Adrenal gland (tissue), 12 donors: ENCODE results near the gene MYD88. TPM values are rescaled to one million over a fixed set of nuclear protein-coding genes. Genes with fewer than 3 reads are reported as not detected.

ENCODE experiments used
- DNase-seq, 7 donors: peaks; one replicate each; pipeline ENCODE4 v3.0.0-alpha.2; 2019 to 2020
- H3K27ac ChIP-seq, 5 donors: fragments of 200-600 bp; sonication (generic) in 4 of 5; 1 replicate in 3 of 5; 2 replicates in 2 of 5; pipeline versions ENCODE4 v1.5.1 to v1.8.0; 2016 to 2020; ENCODE audit warnings: mild to moderate bottlenecking in 1 of 5
- H3K27me3 ChIP-seq: fragments of 200-600 bp; 2 replicates; pipeline ENCODE4 v1.8.0; 2021
- H3K36me3 ChIP-seq, 2 donors: fragments of 200-600 bp; replicated peaks in 1 of 2; 1 replicate in 1 of 2; 2 replicates in 1 of 2; pipeline versions ENCODE4 v1.5.1 to v1.8.0; 2018 to 2022
- H3K4me1 ChIP-seq, 2 donors: fragments of 200-600 bp; replicated peaks in 1 of 2; 1 replicate in 1 of 2; 2 replicates in 1 of 2; pipeline versions ENCODE4 v1.5.1 to v1.8.0; 2018 to 2021
- H3K4me3 ChIP-seq, 4 donors: fragments of 200-600 bp; sonication (generic) in 3 of 4; one replicate each; pipeline ENCODE4 v1.5.1; 2016 to 2018
- H3K9me3 ChIP-seq, 3 donors: fragments of 200-600 bp; sonication (generic) in 1 of 3; replicated peaks in 1 of 3; 1 replicate in 2 of 3; 2 replicates in 1 of 3; pipeline versions ENCODE4 v1.5.1 to v1.8.0; 2016 to 2021
- POLR2A ChIP-seq, 2 donors: fragments of 450-650 bp; IDR thresholded peaks; one replicate each; pipeline ENCODE4 v1.6.1; 2017; ENCODE audit warnings: antibody characterized with exemption in 2 of 2, mild to moderate bottlenecking in 2 of 2, moderate library complexity in 1 of 2
- WGBS, 4 donors: extraction: QIAGEN DNeasy Blood & Tissue Kit in 2 of 4; methylation state at CpG; one replicate each; pipeline versions ENCODE4 v1.1.5 to v1.1.7; 2013 to 2017; 5-methylcytosine and 5-hydroxymethylcytosine counted together
- intact Hi-C, 2 donors: fragments of 100-400 bp; cut with DNase I; formaldehyde crosslinking; loops; one replicate each; pipeline versions ENCODE4 v1.14.1 to v1.15.0; 2022 to 2023
- polyA plus RNA-seq, 3 donors: library from polyadenylated mRNA; stranded (reverse); fragments of 200-250 nt in 2 of 3; fragments of 350-450 nt in 1 of 3; fragmentation: Illumina TruSeq in 1 of 3; extraction: RNeasy Lipid Tissue Mini Kit (QIAGEN cat#74804) in 1 of 3; gene quantifications; one replicate each; pipeline ENCODE4 v1.2.3, GENCODE V29; 2013 to 2014
- small RNA-seq, 2 donors: library from RNA; depleted of rRNA; stranded (forward); fragments of <200 nt; gene quantifications; one replicate each; pipeline ENCODE3, GENCODE V24; 2016
- total RNA-seq, 9 donors: library from RNA; depleted of rRNA in 4 of 9; stranded (reverse); fragments of >200 nt in 4 of 9; fragments of 120-200 nt in 1 of 9; fragmentation: NEBNext Ultra II Directional in 1 of 9; extraction: Animal tissue kit (Norgen Biotek cat#: 25700) in 1 of 9; gene quantifications; one replicate each; pipeline versions ENCODE4 v1.1.0 to v1.2.4, GENCODE V29; 2013 to 2023
- TF ChIP-seq, protein P1 (sequence below), 6 experiments: fragments of 450-650 bp in 4 of 6; fragments of 200-600 bp in 2 of 6; sonication (generic) in 1 of 6; IDR thresholded peaks; 1 replicate in 5 of 6; 2 replicates in 1 of 6; pipeline versions ENCODE4 v1.5.1 to v1.8.0; 2016 to 2021; ENCODE audit warnings: antibody characterized with exemption in 6 of 6, mild to moderate bottlenecking in 2 of 6, moderate library complexity in 1 of 6
- donor health status: healthy with polysubstance abuse.
- donor health status: Bipolar disorder and iron deficiency.
- donor health status: DM: yes; HTN: yes; CAD: no.
- donor health status: DM: no; HTN: no; CAD: no.
- donor health status: DM: no; HTN: no; CAD: no.
- donor health status: DM: yes; HTN: yes; CAD: no.

MYD88 gene
- total and polyA plus RNA-seq, 12 donors, result 3.8 to 46.6 (median 34.7) TPM

GRCh38 chr3:38177181-38177580 is 38.7 kb downstream of the MYD88 start:
- WGBS, 4 donors, result 50 to 63% (median 57%) methylated on average over 2 of the region's 2 CpGs
- no peak for TF ChIP-seq POLR2A (IDR thresholded peaks at IDR 0.05)
- TF ChIP-seq, protein P1, sequence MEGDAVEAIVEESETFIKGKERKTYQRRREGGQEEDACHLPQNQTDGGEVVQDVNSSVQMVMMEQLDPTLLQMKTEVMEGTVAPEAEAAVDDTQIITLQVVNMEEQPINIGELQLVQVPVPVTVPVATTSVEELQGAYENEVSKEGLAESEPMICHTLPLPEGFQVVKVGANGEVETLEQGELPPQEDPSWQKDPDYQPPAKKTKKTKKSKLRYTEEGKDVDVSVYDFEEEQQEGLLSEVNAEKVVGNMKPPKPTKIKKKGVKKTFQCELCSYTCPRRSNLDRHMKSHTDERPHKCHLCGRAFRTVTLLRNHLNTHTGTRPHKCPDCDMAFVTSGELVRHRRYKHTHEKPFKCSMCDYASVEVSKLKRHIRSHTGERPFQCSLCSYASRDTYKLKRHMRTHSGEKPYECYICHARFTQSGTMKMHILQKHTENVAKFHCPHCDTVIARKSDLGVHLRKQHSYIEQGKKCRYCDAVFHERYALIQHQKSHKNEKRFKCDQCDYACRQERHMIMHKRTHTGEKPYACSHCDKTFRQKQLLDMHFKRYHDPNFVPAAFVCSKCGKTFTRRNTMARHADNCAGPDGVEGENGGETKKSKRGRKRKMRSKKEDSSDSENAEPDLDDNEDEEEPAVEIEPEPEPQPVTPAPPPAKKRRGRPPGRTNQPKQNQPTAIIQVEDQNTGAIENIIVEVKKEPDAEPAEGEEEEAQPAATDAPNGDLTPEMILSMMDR (IDR thresholded peaks at IDR 0.05), result no peak
- intact Hi-C loops, result no loop called here

DNA sequence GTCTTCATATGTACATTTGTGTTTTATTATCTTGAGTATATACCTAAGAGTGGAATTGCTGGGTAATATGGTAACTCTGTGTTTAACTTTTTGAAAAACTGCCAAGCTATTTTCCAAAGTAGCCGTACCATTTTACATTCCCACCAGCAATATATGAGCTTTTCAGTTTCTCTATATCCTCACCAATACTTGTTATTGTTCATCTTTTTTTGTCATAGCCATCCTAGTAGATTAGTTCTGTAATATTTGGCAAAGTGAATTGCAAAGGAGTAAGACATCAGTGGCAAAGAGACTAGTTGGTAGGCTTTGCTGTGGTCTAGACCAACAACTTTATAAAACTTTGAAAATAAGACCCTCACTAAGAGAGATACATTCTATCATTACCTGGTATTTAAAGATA is 48.3 kb downstream of the MYD88 start:
- intact Hi-C loops, result no loop called here
- Histone ChIP-seq H3K27me3 (no peaks in the 10 kb centered on the region), H3K4me3 (no peak overlapping the region), H3K36me3 (peaks cover 0 to 9% of the 10 kb centered on the region in 2 donors), H3K27ac (no peak overlapping the region), H3K9me3 (no peaks in the 10 kb centered on the region), H3K4me1 (no peaks in the 10 kb centered on the region)
- TF ChIP-seq, protein P1 (IDR thresholded peaks at IDR 0.05), result no peak
- TF ChIP-seq POLR2A (IDR thresholded peaks at IDR 0.05), result no peak
- 95 to 100% (median 98%) methylated on average over 1 of the region's 1 CpG for WGBS, 4 donors
- no peak for DNase-seq

More at GRCh38 chr3:38177181-38177580, 38.7 kb downstream of the MYD88 start:
- no peak for DNase-seq
- H3K36me3 ChIP-seq, result no peaks in the 10 kb centered on the region
- H3K9me3 ChIP-seq, result no peaks in the 10 kb centered on the region
- H3K4me3 ChIP-seq, result no peak overlapping the region
- peaks cover 0 to 8% of the 10 kb centered on the region in 2 donors for H3K4me1 ChIP-seq
- no peaks in the 10 kb centered on the region for H3K27me3 ChIP-seq
- no peak overlapping the region for H3K27ac ChIP-seq

DNA sequence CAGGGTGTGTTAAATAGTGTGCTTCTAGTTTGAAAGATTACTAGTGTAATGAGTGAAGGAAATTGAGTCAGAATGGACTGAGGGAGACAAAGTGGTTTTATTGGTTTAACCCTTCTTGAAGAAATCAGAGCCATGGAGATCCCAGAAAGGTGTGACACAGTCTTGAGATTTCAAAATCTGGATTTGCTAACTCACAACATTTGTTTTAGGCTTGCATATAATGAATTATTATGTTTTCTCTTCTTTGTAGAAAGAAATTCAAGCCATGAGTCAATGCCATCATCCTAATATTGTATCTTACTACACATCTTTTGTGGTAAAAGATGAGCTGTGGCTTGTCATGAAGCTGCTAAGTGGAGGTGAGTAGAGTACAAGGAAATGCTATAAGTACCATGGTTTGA is 52.0 kb downstream of the MYD88 start:
- DNase-seq, result no peak
- H3K27ac ChIP-seq, result no peak overlapping the region
- no peak for TF ChIP-seq POLR2A (IDR thresholded peaks at IDR 0.05)
- TF ChIP-seq, protein P1 (IDR thresholded peaks at IDR 0.05), result no peak
- no peaks in the 10 kb centered on the region for H3K9me3 ChIP-seq
- H3K4me3 ChIP-seq, result no peak overlapping the region
- intact Hi-C loops, result no loop called here
- H3K4me1 ChIP-seq, result no peaks in the 10 kb centered on the region
- H3K36me3 ChIP-seq, result peaks cover 0 to 9% of the 10 kb centered on the region in 2 donors
- no peaks in the 10 kb centered on the region for H3K27me3 ChIP-seq

Small RNAs within 50 kb of the gene (small RNA-seq; reads per million reads assigned to genes)
- gene RF00019, result 0 reads per million in 2 donors

Other genes starting within 250 kb of the MYD88 start
- 1 to 10 TPM; 2.5 to 8.0 (median 7.2) TPM for gene VILL, start 147.9 kb upstream of the MYD88 start, total RNA-seq
- 10 to 100 TPM in 1 of 3 donors, 1 to 10 TPM in 2; 1.7 to 18.0 (median 9.7) TPM for gene VILL, start 147.9 kb upstream of the MYD88 start, polyA plus RNA-seq
- gene PLCD1, start 109.0 kb upstream of the MYD88 start, total RNA-seq, result 10 to 100 TPM in 8 of 9 donors, 1 to 10 TPM in 1; 9.7 to 97.3 (median 24.3) TPM
- 10 to 100 TPM; 11.3 to 42.7 (median 40.9) TPM for gene PLCD1, start 109.0 kb upstream of the MYD88 start, polyA plus RNA-seq
- 1 to 10 TPM in 5 of 9 donors, under 1 TPM in 4; 0.18 to 2.0 (median 1.0) TPM for gene DLEC1, start 99.5 kb upstream of the MYD88 start, total RNA-seq
- gene DLEC1, start 99.5 kb upstream of the MYD88 start, polyA plus RNA-seq, result 1 to 10 TPM in 2 of 3 donors, under 1 TPM in 1; 0.20 to 2.0 (median 1.7) TPM
- 100 to 1,000 TPM in 6 of 9 donors, 10 to 100 TPM in 3; 42.3 to 150 (median 101) TPM for gene ACAA1, start 1.5 kb upstream of the MYD88 start, total RNA-seq
- gene ACAA1, start 1.5 kb upstream of the MYD88 start, polyA plus RNA-seq, result 100 to 1,000 TPM in 2 of 3 donors, 10 to 100 TPM in 1; 75.8 to 200 (median 165) TPM
- 10 to 100 TPM; 23.9 to 47.5 (median 29.4) TPM for gene OXSR1, start 26.9 kb downstream of the MYD88 start, total RNA-seq
- 10 to 100 TPM; 14.8 to 38.9 (median 19.1) TPM for gene OXSR1, start 26.9 kb downstream of the MYD88 start, polyA plus RNA-seq
- gene SLC22A13, start 127.2 kb downstream of the MYD88 start, total RNA-seq, result under 1 TPM in 4 of 9 donors, not detected in 5; 0.06 to 0.42 (median 0.33) TPM
- under 1 TPM in 2 of 3 donors, not detected in 1; 0.07 to 0.16 TPM for gene SLC22A13, start 127.2 kb downstream of the MYD88 start, polyA plus RNA-seq
- gene SLC22A14, start 143.6 kb downstream of the MYD88 start, total RNA-seq, result under 1 TPM in 4 of 9 donors, not detected in 5; 0.11 to 0.31 (median 0.12) TPM
- under 1 TPM; 0.07 to 0.32 (median 0.10) TPM for gene SLC22A14, start 143.6 kb downstream of the MYD88 start, polyA plus RNA-seq
- gene XYLB, start 208.1 kb downstream of the MYD88 start, total RNA-seq, result 10 to 100 TPM in 3 of 9 donors, 1 to 10 TPM in 6; 2.4 to 14.9 (median 9.2) TPM
- 1 to 10 TPM; 1.5 to 3.7 (median 3.4) TPM for gene XYLB, start 208.1 kb downstream of the MYD88 start, polyA plus RNA-seq